ENCODE data around the gene PLD5.
"Not testable (repeated sequence)": the region's sequence is repeated elsewhere in the genome, so short reads cannot be mapped to it uniquely, and the experiment has no call there.

DNA sequence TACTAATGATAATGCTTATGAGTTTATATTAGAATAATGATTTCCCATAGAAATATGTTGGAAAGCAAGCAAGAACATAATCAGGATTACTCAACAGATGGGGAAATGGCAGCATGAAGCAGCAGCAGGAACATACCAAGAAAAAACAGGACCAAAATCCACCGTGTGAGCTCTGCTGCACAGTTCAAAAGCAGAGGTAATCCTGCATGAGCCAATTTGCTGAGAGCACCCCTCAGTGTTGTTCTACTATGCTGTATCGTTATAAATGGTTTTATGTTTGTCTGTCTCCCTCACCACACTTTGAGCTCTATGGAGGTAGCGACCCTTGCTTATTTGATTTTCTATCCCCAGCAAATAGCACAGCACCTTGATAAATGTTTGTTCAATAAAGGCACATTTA lies 246.1 kb downstream of the PLD5 start:
- TF ChIP-seq, protein P1, sequence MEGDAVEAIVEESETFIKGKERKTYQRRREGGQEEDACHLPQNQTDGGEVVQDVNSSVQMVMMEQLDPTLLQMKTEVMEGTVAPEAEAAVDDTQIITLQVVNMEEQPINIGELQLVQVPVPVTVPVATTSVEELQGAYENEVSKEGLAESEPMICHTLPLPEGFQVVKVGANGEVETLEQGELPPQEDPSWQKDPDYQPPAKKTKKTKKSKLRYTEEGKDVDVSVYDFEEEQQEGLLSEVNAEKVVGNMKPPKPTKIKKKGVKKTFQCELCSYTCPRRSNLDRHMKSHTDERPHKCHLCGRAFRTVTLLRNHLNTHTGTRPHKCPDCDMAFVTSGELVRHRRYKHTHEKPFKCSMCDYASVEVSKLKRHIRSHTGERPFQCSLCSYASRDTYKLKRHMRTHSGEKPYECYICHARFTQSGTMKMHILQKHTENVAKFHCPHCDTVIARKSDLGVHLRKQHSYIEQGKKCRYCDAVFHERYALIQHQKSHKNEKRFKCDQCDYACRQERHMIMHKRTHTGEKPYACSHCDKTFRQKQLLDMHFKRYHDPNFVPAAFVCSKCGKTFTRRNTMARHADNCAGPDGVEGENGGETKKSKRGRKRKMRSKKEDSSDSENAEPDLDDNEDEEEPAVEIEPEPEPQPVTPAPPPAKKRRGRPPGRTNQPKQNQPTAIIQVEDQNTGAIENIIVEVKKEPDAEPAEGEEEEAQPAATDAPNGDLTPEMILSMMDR (conservative IDR thresholded peaks at IDR 0.05 in 1 of 2, IDR thresholded peaks at IDR 0.05 in 1 of 2; ENCODE audit: extremely low read depth in 1 of 2, insufficient read depth in 1 of 2, low read depth in 1 of 2, low read length in 2 of 2): not testable (repeated sequence)
- not testable (repeated sequence) for TF ChIP-seq EZH2 (IDR thresholded peaks at IDR 0.05; ENCODE audit: borderline replicate concordance, low read length)
